Ascending aorta (tissue), 2 donors: ENCODE data around the gene PRTN3. TPM values are rescaled to one million over a fixed set of nuclear protein-coding genes. Genes with fewer than 3 reads are reported as not detected.

Experiments
- DNase-seq, 2 donors: peaks; one replicate each; pipeline ENCODE4 v3.0.0-alpha.2; 2019; ENCODE audit warnings: low spot score in 2 of 2
- H3K27ac ChIP-seq, 2 donors: fragments of 200-600 bp; sonication (generic); one replicate each; pipeline ENCODE4 v1.5.1; 2016 to 2017; ENCODE audit warnings: mild to moderate bottlenecking in 1 of 2
- H3K27me3 ChIP-seq: fragments of 200-600 bp; sonication (generic); one replicate; pipeline ENCODE4 v1.5.1; 2017
- H3K36me3 ChIP-seq, 2 donors: fragments of 200-600 bp; sonication (generic); one replicate each; pipeline ENCODE4 v1.5.1; 2016
- H3K4me1 ChIP-seq, 2 donors: fragments of 200-600 bp; sonication (generic); one replicate each; pipeline ENCODE4 v1.5.1; 2016 to 2017; ENCODE audit warnings: mild to moderate bottlenecking in 1 of 2
- H3K4me3 ChIP-seq, 2 donors: fragments of 200-600 bp; sonication (generic); one replicate each; pipeline ENCODE4 v1.5.1; 2016 to 2017; ENCODE audit warnings: mild to moderate bottlenecking in 1 of 2
- H3K9me3 ChIP-seq, 2 donors: fragments of 200-600 bp; sonication (generic); one replicate each; pipeline ENCODE4 v1.5.1; 2016
- intact Hi-C: fragments of 100-400 bp; cut with DNase I; formaldehyde crosslinking; loops from one replicate; pipeline ENCODE4 v1.15.1; 2023
- total RNA-seq: library from RNA; depleted of rRNA; stranded (reverse); fragments of >200 nt; gene quantifications from one replicate; pipeline ENCODE4 v1.1.0, GENCODE V29; 2016
- TF ChIP-seq, protein P1 (sequence below), 3 experiments: fragments of 200-600 bp in 2 of 3; fragments of 450-650 bp in 1 of 3; sonication (generic) in 2 of 3; IDR thresholded peaks; one replicate each; pipeline ENCODE4 v1.5.1; 2016 to 2019; ENCODE audit warnings: antibody characterized with exemption in 3 of 3, mild to moderate bottlenecking in 1 of 3, moderate library complexity in 1 of 3

Gene PRTN3
- total RNA-seq, 1 donor from 2014 or later: not detected

DNA sequence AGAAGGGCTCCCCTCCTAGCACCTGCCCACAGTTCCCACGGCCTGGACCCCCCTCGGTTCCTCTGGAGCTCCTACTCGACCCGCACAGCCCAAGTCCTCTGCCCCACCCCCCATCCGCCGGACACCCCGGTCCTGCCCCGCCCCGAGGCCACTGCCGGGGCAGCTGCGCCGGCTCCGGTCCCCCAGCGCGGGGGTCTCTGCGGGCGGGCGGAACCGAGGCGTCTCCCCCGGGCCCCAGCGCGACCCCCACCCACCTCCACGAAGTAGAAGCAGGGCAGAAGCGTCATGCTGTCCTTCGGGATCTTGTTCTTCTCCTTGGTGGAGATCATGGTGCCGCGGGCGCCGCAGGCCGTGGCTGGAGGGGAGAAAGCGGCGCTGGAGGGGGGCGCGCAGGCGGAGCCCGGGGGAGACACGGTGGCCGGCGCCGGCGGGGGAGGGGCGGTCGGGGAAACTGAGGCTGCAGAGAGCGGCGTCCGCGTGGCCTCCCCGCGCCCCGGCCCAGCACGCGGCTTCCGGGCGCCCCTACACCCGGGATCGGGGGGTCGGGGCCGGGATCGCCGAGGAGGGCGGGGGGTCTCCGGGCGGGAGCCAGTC is 19.5 kb upstream of the PRTN3 start:
- Histone ChIP-seq H3K4me3 (peak overlapping the region; percentile 9 to 45), H3K36me3 (no peaks in the 10 kb centered on the region), H3K9me3 (no peaks in the 10 kb centered on the region), H3K4me1 (peaks cover 9 to 10% of the 10 kb centered on the region in 2 donors), H3K27ac (no peak overlapping the region), H3K27me3 (peaks cover 23% of the 10 kb centered on the region)
- intact Hi-C loops: no loop called here
- TF ChIP-seq, protein P1, sequence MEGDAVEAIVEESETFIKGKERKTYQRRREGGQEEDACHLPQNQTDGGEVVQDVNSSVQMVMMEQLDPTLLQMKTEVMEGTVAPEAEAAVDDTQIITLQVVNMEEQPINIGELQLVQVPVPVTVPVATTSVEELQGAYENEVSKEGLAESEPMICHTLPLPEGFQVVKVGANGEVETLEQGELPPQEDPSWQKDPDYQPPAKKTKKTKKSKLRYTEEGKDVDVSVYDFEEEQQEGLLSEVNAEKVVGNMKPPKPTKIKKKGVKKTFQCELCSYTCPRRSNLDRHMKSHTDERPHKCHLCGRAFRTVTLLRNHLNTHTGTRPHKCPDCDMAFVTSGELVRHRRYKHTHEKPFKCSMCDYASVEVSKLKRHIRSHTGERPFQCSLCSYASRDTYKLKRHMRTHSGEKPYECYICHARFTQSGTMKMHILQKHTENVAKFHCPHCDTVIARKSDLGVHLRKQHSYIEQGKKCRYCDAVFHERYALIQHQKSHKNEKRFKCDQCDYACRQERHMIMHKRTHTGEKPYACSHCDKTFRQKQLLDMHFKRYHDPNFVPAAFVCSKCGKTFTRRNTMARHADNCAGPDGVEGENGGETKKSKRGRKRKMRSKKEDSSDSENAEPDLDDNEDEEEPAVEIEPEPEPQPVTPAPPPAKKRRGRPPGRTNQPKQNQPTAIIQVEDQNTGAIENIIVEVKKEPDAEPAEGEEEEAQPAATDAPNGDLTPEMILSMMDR (IDR thresholded peaks at IDR 0.05): no peak
- DNase-seq: no peak

DNA sequence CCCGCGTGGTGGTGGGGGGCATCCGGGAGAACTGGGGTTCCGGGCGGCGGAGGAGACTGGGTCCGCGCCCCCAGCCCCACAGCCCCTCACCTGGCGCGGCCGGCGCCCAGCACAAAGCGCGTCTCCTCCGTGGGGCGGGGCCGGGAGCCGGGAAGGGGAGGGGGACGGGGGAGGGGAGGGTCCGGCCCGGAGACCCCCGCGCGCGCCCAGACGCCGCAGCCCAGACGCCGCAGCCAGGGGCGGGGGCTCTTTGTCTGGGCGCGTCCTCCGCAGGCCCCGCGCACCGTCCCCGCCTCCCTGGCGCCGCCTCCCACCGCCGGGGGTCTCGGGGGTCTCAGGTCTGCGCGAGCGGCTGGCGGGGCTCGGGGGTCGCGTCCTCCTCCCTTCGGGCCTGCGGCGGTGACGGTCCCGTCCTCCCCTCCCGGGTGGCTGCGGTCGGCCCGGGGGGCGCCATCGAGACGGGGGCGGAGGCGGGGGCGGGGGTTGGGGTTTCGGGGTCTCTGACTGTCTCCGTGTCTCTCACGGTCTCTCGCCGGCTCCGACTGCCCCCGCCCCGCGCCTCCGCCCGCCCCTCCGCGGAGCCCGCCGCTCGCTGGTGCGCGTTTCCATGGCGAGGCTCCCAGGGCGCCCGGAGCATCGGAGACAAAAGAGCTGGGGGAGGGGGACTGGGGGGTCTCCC is 18.8 kb upstream of the PRTN3 start, which contains the start of gene PLPPR3:
TSS of gene PLPPR3 (minus strand) at position 131 of the 679 bp plus-strand sequence. CDS start 396 bp downstream, outside the sequence.
- TF ChIP-seq, protein P1 (IDR thresholded peaks at IDR 0.05): no peak
- Histone ChIP-seq H3K36me3 (no peaks in the 10 kb centered on the region), H3K4me3 (peak within 1 kb of the TSS; percentile 9 to 45), H3K27ac (no peak within 1 kb of the TSS), H3K27me3 (peaks cover 23% of the 10 kb centered on the region), H3K4me1 (peaks cover 9 to 10% of the 10 kb centered on the region in 2 donors), H3K9me3 (no peaks in the 10 kb centered on the region)
- intact Hi-C loops: no loop called here
- DNase-seq: no peak

DNA sequence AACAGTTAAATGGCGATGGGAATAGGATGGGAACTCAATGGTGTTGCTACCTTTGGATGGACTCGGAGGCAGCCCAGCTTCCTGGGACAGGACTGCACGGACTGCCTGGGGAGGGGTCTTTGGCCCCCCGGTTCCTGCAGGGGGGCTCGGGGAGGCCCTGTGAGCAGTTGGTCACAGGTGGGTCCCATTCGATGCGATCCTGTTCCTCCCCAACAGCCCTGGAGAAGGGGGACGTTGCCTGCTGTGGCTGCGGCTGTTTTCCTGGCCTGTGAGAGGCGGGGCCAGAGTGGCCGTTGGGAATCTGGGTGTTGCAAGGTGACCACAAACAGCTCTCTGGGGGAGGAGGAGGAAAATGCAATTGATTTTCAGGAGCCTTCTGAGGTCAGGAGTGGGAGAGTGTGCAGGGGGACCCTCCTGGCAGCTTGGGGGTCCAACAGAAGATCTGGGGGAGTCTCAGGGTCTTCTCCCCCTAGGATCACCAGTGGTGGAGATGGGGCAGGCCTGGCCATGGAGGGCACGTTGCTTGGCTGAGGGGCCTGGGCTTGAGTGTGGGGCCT is 17.2 kb upstream of the PRTN3 start:
- Histone ChIP-seq H3K36me3 (no peaks in the 10 kb centered on the region), H3K27ac (no peak overlapping the region), H3K9me3 (no peaks in the 10 kb centered on the region), H3K27me3 (peaks cover 23% of the 10 kb centered on the region), H3K4me3 (no peak overlapping the region), H3K4me1 (peaks cover 9 to 10% of the 10 kb centered on the region in 2 donors)
- TF ChIP-seq, protein P1 (IDR thresholded peaks at IDR 0.05): no peak
- intact Hi-C loops: no loop called here
- DNase-seq: no peak

DNA sequence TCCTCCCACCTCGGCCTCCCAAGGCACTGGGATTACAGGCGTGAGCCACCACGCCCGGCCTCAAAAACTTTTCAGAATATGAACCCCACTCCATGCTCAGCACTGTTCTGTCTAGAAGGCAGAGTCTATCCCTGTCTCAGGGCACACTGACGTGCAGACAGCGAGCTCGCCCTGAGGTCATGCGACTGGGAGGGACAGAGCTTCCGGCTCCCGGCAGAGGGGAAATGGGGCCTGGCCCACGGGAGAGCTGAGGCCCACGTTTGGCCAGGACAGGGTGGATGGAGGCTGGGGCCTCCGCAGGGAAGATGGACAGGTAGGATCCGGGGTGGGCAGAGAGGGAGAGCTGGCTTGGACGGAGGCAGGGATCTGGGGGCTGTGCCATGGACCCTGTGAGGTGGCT is 15.9 kb upstream of the PRTN3 start:
- TF ChIP-seq, protein P1 (IDR thresholded peaks at IDR 0.05): no peak
- H3K27me3 ChIP-seq: peaks cover 23% of the 10 kb centered on the region
- no peak overlapping the region for H3K4me3 ChIP-seq
- H3K27ac ChIP-seq: no peak overlapping the region
- intact Hi-C loops: no loop called here
- no peak for DNase-seq
- no peaks in the 10 kb centered on the region for H3K36me3 ChIP-seq
- H3K9me3 ChIP-seq: no peaks in the 10 kb centered on the region
- peaks cover 9 to 10% of the 10 kb centered on the region in 2 donors for H3K4me1 ChIP-seq

DNA sequence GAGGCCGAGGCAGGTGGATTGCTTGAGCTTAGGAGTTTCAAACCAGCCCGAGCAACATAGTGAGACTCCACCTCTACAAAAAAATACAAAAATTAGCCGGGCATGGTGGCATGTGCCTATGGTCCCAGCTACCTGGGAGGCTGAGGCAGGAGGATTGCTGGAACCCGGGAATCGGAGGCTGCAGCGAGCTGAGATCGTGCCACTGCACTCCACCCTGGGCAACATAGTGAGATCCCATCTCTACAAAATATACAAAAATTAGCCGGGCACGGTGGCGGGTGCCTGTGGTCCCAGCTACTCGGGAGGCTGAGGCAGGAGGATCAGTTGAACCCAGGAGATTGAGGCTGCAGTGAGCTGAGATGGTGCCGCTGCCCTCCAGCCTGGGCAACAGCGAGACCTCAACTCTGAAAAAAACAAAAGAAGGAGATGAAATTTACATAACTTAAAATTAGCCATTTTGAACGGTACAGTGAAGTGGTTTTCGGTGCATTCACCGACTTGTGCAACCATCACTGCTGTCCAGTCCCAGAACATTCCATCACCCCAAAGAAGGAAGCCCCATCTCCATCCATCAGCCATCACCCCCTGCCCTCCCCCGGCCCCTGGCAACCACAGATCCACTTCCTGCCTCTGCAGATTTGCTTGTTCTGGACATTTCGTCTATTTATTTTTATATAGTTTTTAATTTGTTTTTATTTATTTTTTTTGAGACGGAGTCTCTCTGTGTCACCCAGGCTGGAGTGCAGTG is 14.7 kb upstream of the PRTN3 start:
- no peak for DNase-seq
- intact Hi-C loops: no loop called here
- H3K36me3 ChIP-seq: no peaks in the 10 kb centered on the region
- peaks cover 25% of the 10 kb centered on the region for H3K27me3 ChIP-seq
- TF ChIP-seq, protein P1 (IDR thresholded peaks at IDR 0.05): no peak
- H3K27ac ChIP-seq: no peak overlapping the region
- peaks cover 9 to 10% of the 10 kb centered on the region in 2 donors for H3K4me1 ChIP-seq
- no peak overlapping the region for H3K4me3 ChIP-seq
- H3K9me3 ChIP-seq: no peaks in the 10 kb centered on the region
